GM21447 (cell line): ENCODE data around the gene SMIM10L1.

ENCODE experiments used
- ATAC-seq: cut with Tn5 transposase; IDR thresholded peaks from one replicate; pipeline ENCODE4 v1.9.1; 2021; ENCODE audit not compliant: unreplicated experiment

Gene SMIM10L1

DNA sequence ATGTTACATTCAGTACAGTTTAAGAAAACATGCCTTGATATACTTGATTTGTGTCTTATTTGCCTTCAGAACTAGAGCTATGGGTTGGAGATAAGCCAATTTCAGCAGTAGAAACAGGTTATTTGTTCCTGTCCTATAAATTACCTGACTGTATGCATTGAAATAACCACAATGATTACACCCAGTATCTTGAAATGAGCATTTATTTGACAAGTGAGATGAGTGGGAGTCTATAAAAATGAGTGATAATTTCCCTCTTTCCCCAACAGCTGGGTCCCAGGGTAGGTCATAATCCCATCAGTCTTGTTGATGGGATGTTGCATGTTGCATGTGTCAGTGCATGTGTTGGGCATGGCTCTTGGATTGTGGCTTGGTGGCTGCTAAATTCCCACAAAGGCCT, 12.0 kb downstream of the SMIM10L1 start:
- no peak for ATAC-seq

GRCh38 chr12:11186837-11187236, 15.8 kb downstream of the SMIM10L1 start, which contains the start of gene TAS2R42:
Gene TAS2R42, minus strand, starts transcription at chr12:11186937. Its CDS starts 0 bp downstream, at chr12:11186937.
- no peak for ATAC-seq

- no peak for ATAC-seq
These were observed 31.8 kb downstream of the SMIM10L1 start for GRCh38 chr12:11202811-11203210.

DNA sequence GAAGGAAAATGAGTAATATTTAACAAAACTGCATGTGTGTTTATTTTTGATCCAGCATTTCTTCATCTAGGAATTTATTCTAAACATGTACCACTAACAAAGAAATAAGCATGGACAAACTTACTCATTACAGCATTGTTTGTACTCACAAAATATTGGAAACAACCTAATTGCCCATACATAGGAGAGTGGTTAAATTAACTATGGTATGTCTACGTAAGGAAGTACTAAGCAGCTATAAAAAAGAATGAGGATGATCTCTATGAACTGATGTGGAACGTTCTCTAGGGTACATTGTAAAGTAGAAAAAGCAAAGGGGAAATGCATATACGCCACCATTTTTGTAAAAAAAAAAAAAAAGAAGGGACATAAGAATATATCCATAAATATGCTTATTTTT, 33.2 kb downstream of the SMIM10L1 start:
- ATAC-seq = no peak

DNA sequence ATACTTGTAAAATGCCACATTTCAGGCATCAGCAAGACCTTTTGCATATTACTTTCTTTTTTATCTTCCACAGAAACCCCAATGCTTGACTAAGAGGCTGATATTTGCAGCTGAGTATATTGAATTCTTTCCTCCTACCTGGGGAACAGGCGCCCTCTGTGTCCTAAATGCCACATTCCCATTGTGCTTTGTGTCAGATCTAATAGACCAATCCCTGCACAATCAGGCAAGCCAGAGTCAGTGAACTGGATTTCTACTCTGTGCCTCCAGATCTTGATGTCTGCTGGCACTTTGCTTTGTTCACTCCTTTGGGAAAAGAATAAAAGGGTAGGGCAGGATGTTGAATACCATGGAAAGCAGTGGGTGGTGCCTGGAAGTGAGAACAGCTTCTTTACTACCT, 38.1 kb downstream of the SMIM10L1 start:
- no peak for ATAC-seq
